K562 (cell line): ENCODE results near the gene PTTG1IP. TPM values are rescaled to one million over a fixed set of nuclear protein-coding genes. Genes with fewer than 3 reads are reported as not detected.

Experiments
- BHLHE40 ChIP-seq: IDR thresholded peaks from 2 replicates; pipeline ENCODE4 v1.6.1; 2011; ENCODE audit warnings: low read length, improper control_type of control experiment
- CREB1 ChIP-seq, 2 experiments: sonication (generic) in 1 of 2; formaldehyde crosslinking in 1 of 2; IDR thresholded peaks; 2 replicates each; pipeline versions ENCODE4 v1.6.1 to v1.8.0; 2012 to 2022; ENCODE audit warnings: inconsistent platforms in 1 of 2, mild to moderate bottlenecking in 1 of 2, missing genetic modification reagents in 1 of 2, moderate library complexity in 1 of 2
- CREBBP ChIP-seq: IDR thresholded peaks from one replicate; pipeline ENCODE4 v1.6.1; 2012; ENCODE audit warnings: low read depth, mild to moderate bottlenecking, control low read depth, inconsistent platforms, low read length
- DEAF1 ChIP-seq: fragments of 450-650 bp; formaldehyde crosslinking; IDR thresholded peaks from 2 replicates; pipeline ENCODE4 v1.4.0; 2020; ENCODE audit warnings: mild to moderate bottlenecking, moderate library complexity
- E2F3 ChIP-seq: fragments of 250-450 bp; sonication (Bioruptor Pico); IDR thresholded peaks from 2 replicates; pipeline ENCODE4 v1.4.0; 2020; ENCODE audit warnings: mild to moderate bottlenecking
- ESRRA ChIP-seq: fragments of 450-650 bp; IDR thresholded peaks from 2 replicates; pipeline ENCODE4 v1.6.1; 2014; ENCODE audit warnings: low read depth, mild to moderate bottlenecking, moderate library complexity, borderline replicate concordance
- MITF ChIP-seq: IDR thresholded peaks from 2 replicates; pipeline ENCODE4 v1.6.1; 2014; ENCODE audit warnings: antibody characterized with exemption
- NBN ChIP-seq: fragments of 450-650 bp; IDR thresholded peaks from 2 replicates; pipeline ENCODE4 v1.6.1; 2016; ENCODE audit warnings: low read depth, mild to moderate bottlenecking
- PREB ChIP-seq: sonication (generic); formaldehyde crosslinking; IDR thresholded peaks from 2 replicates; pipeline ENCODE4 v1.8.1; 2023; ENCODE audit warnings: mild to moderate bottlenecking, missing genetic modification reagents
- PTBP1 ChIP-seq: fragments of 200-400 bp; formaldehyde crosslinking; IDR thresholded peaks from 2 replicates; pipeline ENCODE4 v1.6.1; 2017; ENCODE audit warnings: low read depth, low read length
- RBM15 ChIP-seq: fragments of 200-400 bp; formaldehyde crosslinking; IDR thresholded peaks from 2 replicates; pipeline ENCODE4 v1.6.1; 2018; ENCODE audit warnings: mild to moderate bottlenecking, low read length, moderate library complexity; ENCODE audit not compliant: insufficient read depth
- THRB ChIP-seq: fragments of 450-650 bp; formaldehyde crosslinking; conservative IDR thresholded peaks from 2 replicates; pipeline ENCODE4 v1.4.0; 2022; ENCODE audit warnings: mild to moderate bottlenecking, missing genetic modification characterization
- ZNF184 ChIP-seq: sonication (generic); formaldehyde crosslinking; IDR thresholded peaks from 2 replicates; pipeline ENCODE4 v1.5.0; 2020; ENCODE audit warnings: missing genetic modification reagents
- ZNF699 ChIP-seq: fragments of 250-450 bp; sonication (Bioruptor Pico); IDR thresholded peaks from 2 replicates; pipeline ENCODE4 v1.8.0; 2021; ENCODE audit warnings: mild to moderate bottlenecking, moderate library complexity; ENCODE audit not compliant: insufficient replicate concordance
- ZNF77 ChIP-seq: fragments of 250-450 bp; sonication (Bioruptor Pico); IDR thresholded peaks from 2 replicates; pipeline ENCODE4 v1.5.0; 2020
- polyA plus RNA-seq, 8 experiments: library from polyadenylated mRNA; depleted of rRNA in 4 of 8; stranded (reverse) in 5 of 8; unstranded in 3 of 8; fragments of >200 nt; fragmentation: Nextera tagmentation in 2 of 8; fragmentation: Illumina TruSeq in 1 of 8; extraction: Ambion mirVana in 2 of 8; extraction: Trizol in 1 of 8; gene quantifications; 2 replicates each; pipeline versions ENCODE4 v1.2.1 to v1.2.3, GENCODE V29; 2011 to 2014; ENCODE audit warnings: inconsistent platforms in 1 of 8, missing spikeins in 1 of 8
- total RNA-seq, 7 experiments: library from RNA; depleted of rRNA in 6 of 7; stranded (reverse); fragments of >200 nt in 6 of 7; fragmentation: Illumina TruSeq in 2 of 7; extraction: Trizol in 2 of 7; gene quantifications; 2 replicates each; pipeline versions ENCODE4 v1.2.1 to v1.2.3, GENCODE V29; 2011 to 2021; ENCODE audit warnings: low replicate concordance in 1 of 7
- TF ChIP-seq, protein P1 (sequence below): IDR thresholded peaks from 2 replicates; pipeline ENCODE4 v1.6.1; 2011; ENCODE audit warnings: borderline replicate concordance, low read depth, mild to moderate bottlenecking, moderate library complexity, low read length; ENCODE audit not compliant: insufficient read depth, poor library complexity, severe bottlenecking
- TF ChIP-seq, protein P2 (sequence below): fragments of 250-450 bp; sonication (Bioruptor Pico); IDR thresholded peaks from 2 replicates; pipeline ENCODE4 v1.8.0; 2022; ENCODE audit warnings: moderate library complexity, mild to moderate bottlenecking, inconsistent platforms

The PTTG1IP gene
- total and polyA plus RNA-seq, 9 of the 15 experiments (the other 6 are each of a cell fraction or from before 2014, with no cell fraction given), result 5.0 to 99.3 (median 82.4) TPM

DNA sequence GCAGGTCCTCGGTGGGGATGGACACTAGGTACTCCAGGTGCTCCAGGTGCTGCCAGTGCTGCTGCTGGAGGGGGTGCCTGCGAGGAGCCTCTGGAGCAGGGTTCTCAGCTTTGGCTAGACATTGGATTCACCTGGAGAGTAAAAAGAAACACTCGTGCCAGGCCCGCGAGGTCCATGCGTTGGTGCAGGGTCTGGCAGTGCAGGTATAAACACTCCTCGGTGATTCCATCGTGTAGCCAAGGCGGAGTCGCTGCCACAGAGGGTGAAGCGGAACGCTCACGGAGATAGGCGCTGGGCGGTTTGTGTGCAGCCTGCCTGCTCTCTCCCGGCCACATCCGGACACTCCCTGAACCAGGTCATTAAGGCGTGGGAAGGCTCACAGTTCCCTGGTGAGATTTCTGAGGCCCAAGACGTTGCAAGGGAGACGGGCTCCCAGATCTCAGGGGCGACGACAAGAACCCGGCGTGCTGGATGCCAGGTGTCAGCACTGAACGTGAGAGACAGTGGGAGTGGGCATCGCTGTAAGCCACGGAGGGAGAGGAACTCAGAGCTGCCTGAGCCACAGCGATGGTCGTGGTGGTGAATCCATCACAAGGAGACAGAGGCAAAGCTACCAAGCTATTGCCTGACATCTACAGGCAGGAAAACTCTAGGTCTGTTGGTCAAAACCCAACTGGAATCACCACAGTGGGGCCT lies 38.4 kb downstream of the PTTG1IP start (continued):
- TF ChIP-seq, protein P1, sequence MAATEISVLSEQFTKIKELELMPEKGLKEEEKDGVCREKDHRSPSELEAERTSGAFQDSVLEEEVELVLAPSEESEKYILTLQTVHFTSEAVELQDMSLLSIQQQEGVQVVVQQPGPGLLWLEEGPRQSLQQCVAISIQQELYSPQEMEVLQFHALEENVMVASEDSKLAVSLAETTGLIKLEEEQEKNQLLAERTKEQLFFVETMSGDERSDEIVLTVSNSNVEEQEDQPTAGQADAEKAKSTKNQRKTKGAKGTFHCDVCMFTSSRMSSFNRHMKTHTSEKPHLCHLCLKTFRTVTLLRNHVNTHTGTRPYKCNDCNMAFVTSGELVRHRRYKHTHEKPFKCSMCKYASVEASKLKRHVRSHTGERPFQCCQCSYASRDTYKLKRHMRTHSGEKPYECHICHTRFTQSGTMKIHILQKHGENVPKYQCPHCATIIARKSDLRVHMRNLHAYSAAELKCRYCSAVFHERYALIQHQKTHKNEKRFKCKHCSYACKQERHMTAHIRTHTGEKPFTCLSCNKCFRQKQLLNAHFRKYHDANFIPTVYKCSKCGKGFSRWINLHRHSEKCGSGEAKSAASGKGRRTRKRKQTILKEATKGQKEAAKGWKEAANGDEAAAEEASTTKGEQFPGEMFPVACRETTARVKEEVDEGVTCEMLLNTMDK, result no peak
- TF ChIP-seq BHLHE40 (peak; percentile 49), CREBBP (no peak), ESRRA (peak; percentile 35; the same call in 1 of the 2 replicates), ZNF77 (no peak), THRB (no peak), E2F3 (CRISPR knock-in tag) (no peak), PREB (no peak), PTBP1 (no peak), CREB1 (IDR thresholded peaks at IDR 0.05) (no peak), CREB1 (CRISPR knock-in tag; IDR thresholded peaks at IDR 0.05) (no peak), RBM15 (no peak), ZNF184 (CRISPR knock-in tag) (no peak), ZNF699 (CRISPR knock-in tag) (no peak), DEAF1 (CRISPR knock-in tag) (no peak), MITF (no peak), NBN (no peak)
- TF ChIP-seq, protein P2, sequence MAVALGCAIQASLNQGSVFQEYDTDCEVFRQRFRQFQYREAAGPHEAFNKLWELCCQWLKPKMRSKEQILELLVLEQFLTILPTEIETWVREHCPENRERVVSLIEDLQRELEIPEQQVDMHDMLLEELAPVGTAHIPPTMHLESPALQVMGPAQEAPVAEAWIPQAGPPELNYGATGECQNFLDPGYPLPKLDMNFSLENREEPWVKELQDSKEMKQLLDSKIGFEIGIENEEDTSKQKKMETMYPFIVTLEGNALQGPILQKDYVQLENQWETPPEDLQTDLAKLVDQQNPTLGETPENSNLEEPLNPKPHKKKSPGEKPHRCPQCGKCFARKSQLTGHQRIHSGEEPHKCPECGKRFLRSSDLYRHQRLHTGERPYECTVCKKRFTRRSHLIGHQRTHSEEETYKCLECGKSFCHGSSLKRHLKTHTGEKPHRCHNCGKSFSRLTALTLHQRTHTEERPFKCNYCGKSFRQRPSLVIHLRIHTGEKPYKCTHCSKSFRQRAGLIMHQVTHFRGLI (CRISPR knock-in tag), result no peak
